ENCODE data around the gene SP2. TPM values are rescaled to one million over a fixed set of nuclear protein-coding genes. Genes with fewer than 3 reads are reported as not detected.
"Not testable (repeated sequence)": the region's sequence is repeated elsewhere in the genome, so short reads cannot be mapped to it uniquely, and the experiment has no call there.

SP2 gene
- total and polyA plus RNA-seq, 4 experiments from 2014 or later, result 3.0 to 39.9 (median 28.4) TPM

DNA sequence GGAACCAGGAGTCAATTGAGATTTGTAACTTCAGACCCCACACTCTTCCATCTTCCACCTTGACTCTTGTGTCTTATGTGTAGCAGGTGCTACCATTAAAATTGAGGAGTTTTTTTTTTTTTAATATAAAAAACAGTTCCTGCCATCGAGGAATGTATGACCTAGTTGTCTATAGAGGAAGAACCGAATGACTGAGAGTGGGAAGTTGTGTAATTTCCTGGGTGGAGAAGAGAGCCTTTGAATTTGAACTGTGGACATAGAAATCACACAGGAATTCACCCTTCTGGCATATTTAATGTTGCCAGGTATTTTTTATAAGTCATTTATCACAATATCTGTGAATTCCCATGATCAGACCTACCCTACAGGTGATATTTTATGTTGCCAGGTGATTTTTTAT, 22.0 kb downstream of the SP2 start:
- peaks cover 12% of the 10 kb centered on the region for H3K4me1 ChIP-seq (ENCODE audit: insufficient read depth, low read length)
- ChIA-PET CTCF (ENCODE audit: partially characterized antibody) (no interaction called here), POLR2A (ENCODE audit: partially characterized antibody) (interaction anchor here (0.9 to 2.1 kb wide), 2 partner anchors 22 to 53 kb away, joined by 3 to 5 read pairs; partner anchors contain the start of genes CDK5RAP3 and SP2)
- Mint-ChIP-seq H3K36me3 (peaks cover 36 to 48% of the 10 kb centered on the region in 2 donors), H3K27me3 (no peaks in the 10 kb centered on the region), H3K4me1 (peaks cover 12 to 26% (median 15%) of the 10 kb centered on the region in 4 donors), H3K27ac (peak overlapping the region in 5 of 7 donors; percentile 13 to 87 (median 46)), H3K9me3 (peaks cover 0 to 1% (median 0%) of the 10 kb centered on the region in 8 donors), H3K4me3 (no peak overlapping the region)
- no peaks in the 10 kb centered on the region for H3K9me3 ChIP-seq (ENCODE audit: control insufficient read depth in 1 of 2, low read length in 2 of 2)
- H3K27ac ChIP-seq (ENCODE audit: low read depth, low read length), result no peak overlapping the region
- H3K36me3 ChIP-seq (ENCODE audit: insufficient read depth, low read length), result peaks cover 24% of the 10 kb centered on the region
- DNase-seq, result no peak
- intact Hi-C loops (cut with micrococcal nuclease), result no loop called here
- H3K4me3 ChIP-seq (ENCODE audit: low read length in 2 of 2), result no peak overlapping the region
- no peaks in the 10 kb centered on the region for H3K27me3 ChIP-seq (ENCODE audit: insufficient read depth, low read length)

DNA sequence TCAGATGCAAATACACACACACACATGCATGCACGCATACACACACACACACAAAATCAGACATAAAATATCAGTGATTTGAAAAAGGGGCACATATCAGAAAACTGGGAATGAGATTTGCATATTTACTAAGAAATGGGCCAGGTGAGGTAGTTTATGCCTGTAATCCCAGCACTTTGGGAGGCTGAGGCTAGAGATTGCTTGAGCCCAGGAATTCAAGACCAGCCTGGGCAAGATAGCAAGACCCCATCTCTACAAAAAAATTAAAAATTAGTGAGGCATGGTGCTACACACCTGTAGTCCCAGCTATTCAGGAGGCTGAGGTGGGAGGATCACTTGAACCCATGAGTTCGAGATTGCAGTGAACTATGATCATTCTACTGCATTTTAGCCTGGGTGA, 23.0 kb downstream of the SP2 start:
- ChIA-PET CTCF (ENCODE audit: partially characterized antibody) (no interaction called here), POLR2A (ENCODE audit: partially characterized antibody) (interaction anchor here (0.9 to 2.1 kb wide), 2 partner anchors 23 to 52 kb away, joined by 3 to 5 read pairs; partner anchors contain the start of genes CDK5RAP3 and SP2)
- peak overlapping the region in 1 of 7 donors; percentile 8 for H3K27ac Mint-ChIP-seq

DNA sequence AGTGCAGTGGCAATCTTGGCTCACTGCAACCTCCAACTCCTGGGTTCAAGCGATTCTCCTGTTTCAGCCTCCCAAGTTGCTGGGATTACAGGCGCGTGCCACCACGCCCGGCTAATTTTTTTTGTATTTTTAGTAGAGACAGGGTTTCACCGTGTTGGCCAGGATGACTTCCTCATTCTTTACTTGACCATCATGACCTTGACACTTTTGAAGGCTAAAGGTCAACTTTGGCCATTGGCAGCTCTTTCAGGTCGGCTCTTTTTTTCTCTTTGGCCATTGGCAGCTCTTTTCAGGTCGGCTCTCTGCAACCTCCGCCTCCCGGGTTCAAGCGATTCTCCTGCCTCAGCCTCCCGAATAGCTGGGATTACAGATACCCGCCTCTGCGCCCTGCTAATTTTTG, 23.9 kb downstream of the SP2 start:
- peaks cover 42% of the 10 kb centered on the region for H3K36me3 ChIP-seq (ENCODE audit: insufficient read depth, low read length)
- not testable (repeated sequence) for H3K27ac Mint-ChIP-seq, H3K9me3 Mint-ChIP-seq

More for the DNA sequence above, 23.0 kb downstream of the SP2 start:
- Histone ChIP-seq H3K9me3 (ENCODE audit: control insufficient read depth in 1 of 2, low read length in 2 of 2) (no peaks in the 10 kb centered on the region), H3K4me3 (ENCODE audit: low read length in 2 of 2) (no peak overlapping the region), H3K4me1 (ENCODE audit: insufficient read depth, low read length) (peaks cover 12% of the 10 kb centered on the region), H3K27ac (ENCODE audit: low read depth, low read length) (no peak overlapping the region), H3K36me3 (ENCODE audit: insufficient read depth, low read length) (peaks cover 33% of the 10 kb centered on the region), H3K27me3 (ENCODE audit: insufficient read depth, low read length) (no peaks in the 10 kb centered on the region)
- H3K9me3 Mint-ChIP-seq, result peaks cover 0 to 1% (median 0%) of the 10 kb centered on the region in 8 donors
- peaks cover 12 to 26% (median 14%) of the 10 kb centered on the region in 4 donors for H3K4me1 Mint-ChIP-seq
- DNase-seq, result no peak
- peaks cover 44 to 57% of the 10 kb centered on the region in 2 donors for H3K36me3 Mint-ChIP-seq
- no peak overlapping the region for H3K4me3 Mint-ChIP-seq
- intact Hi-C loops (cut with micrococcal nuclease), result no loop called here
- no peaks in the 10 kb centered on the region for H3K27me3 Mint-ChIP-seq

DNA sequence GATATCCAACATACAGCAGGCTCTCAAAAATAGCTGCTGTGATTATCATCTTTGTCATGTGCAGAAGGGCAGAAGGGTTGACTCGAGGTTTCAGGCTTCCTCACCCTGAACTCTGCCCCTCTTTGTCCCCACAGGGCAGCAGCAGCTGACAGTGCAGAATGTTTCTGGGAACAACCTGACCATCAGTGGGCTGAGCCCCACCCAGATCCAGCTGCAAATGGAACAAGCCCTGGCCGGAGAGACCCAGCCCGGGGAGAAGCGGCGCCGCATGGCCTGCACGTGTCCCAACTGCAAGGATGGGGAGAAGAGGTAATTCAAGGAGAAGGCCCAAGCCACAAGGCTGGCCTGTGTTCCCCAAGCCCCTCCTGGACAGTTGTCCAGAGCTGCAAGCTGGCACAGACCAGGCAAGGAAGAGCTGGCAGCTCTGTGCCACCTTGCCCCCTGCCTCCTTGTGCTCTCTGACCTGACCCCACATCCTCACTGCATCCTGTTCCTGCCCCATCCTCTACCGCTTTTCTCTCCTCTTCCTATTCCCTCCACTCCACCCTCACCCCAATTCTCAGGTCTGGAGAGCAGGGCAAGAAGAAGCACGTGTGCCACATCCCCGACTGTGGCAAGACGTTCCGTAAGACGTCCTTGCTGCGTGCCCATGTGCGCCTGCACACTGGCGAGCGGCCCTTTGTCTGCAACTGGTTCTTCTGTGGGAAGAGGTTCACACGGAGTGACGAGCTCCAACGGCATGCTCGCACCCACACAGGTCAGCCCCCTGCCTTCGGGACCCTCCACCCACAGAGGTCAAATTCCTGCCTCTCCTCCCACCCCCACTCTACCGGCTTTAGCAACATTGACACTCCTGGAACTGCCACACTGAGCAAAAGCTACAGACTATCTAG, 29.0 kb downstream of the SP2 start:
- H3K4me3 Mint-ChIP-seq, result no peak overlapping the region
- intact Hi-C loops (cut with micrococcal nuclease), result no loop called here
- H3K27ac ChIP-seq (ENCODE audit: low read depth, low read length), result no peak overlapping the region
- peaks cover 47 to 69% of the 10 kb centered on the region in 2 donors for H3K36me3 Mint-ChIP-seq
- no peak overlapping the region for H3K4me3 ChIP-seq (ENCODE audit: low read length in 2 of 2)
- H3K4me1 ChIP-seq (ENCODE audit: insufficient read depth, low read length), result no peaks in the 10 kb centered on the region
- H3K27me3 Mint-ChIP-seq, result no peaks in the 10 kb centered on the region
- CTCF ChIA-PET (ENCODE audit: partially characterized antibody), result interaction anchor here (0.5 to 0.7 kb wide), 2 partner anchors 26 to 909 kb away, joined by 3 read pairs; no protein-coding TSS in a partner anchor
- no peaks in the 10 kb centered on the region for H3K27me3 ChIP-seq (ENCODE audit: insufficient read depth, low read length)
- no peak overlapping the region for H3K27ac Mint-ChIP-seq
- no peak for DNase-seq
- POLR2A ChIA-PET (ENCODE audit: partially characterized antibody), result interaction anchor here (0.6 to 1.5 kb wide), 2 partner anchors 12 to 16 kb away, joined by 3 to 4 read pairs; partner anchors contain the start of gene PNPO
- peaks cover 0 to 4% (median 1%) of the 10 kb centered on the region in 4 donors for H3K4me1 Mint-ChIP-seq
- peaks cover 47% of the 10 kb centered on the region for H3K36me3 ChIP-seq (ENCODE audit: insufficient read depth, low read length)
- H3K9me3 Mint-ChIP-seq, result peaks cover 0 to 3% (median 0%) of the 10 kb centered on the region in 8 donors
- no peaks in the 10 kb centered on the region for H3K9me3 ChIP-seq (ENCODE audit: control insufficient read depth in 1 of 2, low read length in 2 of 2)

More for the DNA sequence above, 23.9 kb downstream of the SP2 start:
- H3K9me3 ChIP-seq (ENCODE audit: control insufficient read depth in 1 of 2, low read length in 2 of 2); H3K27me3 Mint-ChIP-seq; H3K4me3 ChIP-seq (ENCODE audit: low read length in 2 of 2); H3K4me3 Mint-ChIP-seq; DNase-seq; H3K27ac ChIP-seq (ENCODE audit: low read depth, low read length); H3K27me3 ChIP-seq (ENCODE audit: insufficient read depth, low read length); intact Hi-C loops (cut with micrococcal nuclease): not testable (repeated sequence)
- peaks cover 12 to 21% (median 14%) of the 10 kb centered on the region in 4 donors for H3K4me1 Mint-ChIP-seq
- peaks cover 45 to 59% of the 10 kb centered on the region in 2 donors for H3K36me3 Mint-ChIP-seq
- ChIA-PET POLR2A (ENCODE audit: partially characterized antibody) (interaction anchor here (2.1 kb wide), 1 partner anchor 24 kb away, joined by 5 read pairs; the partner anchor contains the start of gene SP2), CTCF (ENCODE audit: partially characterized antibody) (interaction anchor here (0.7 kb wide), 2 partner anchors 17 to 136 kb away, joined by 3 to 4 read pairs; no protein-coding TSS in a partner anchor)
- peaks cover 12% of the 10 kb centered on the region for H3K4me1 ChIP-seq (ENCODE audit: insufficient read depth, low read length)

DNA sequence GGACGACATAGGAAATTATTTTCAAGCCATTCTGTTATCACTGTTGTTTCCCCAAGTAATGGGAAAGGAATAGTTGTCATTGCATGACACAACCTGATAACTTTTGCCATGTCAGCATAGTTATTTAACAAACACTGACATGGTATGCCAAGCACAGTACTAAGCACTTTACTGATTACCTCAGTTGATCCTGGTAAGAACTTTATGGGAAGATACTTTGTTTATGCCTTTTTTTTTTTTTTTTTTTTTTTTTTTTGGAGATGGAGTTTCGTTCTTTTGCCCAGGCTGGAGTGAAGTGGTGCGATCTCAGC, 29.6 kb downstream of the SP2 start:
- no peaks in the 10 kb centered on the region for H3K27me3 ChIP-seq (ENCODE audit: insufficient read depth, low read length)
- DNase-seq, result no peak
- Mint-ChIP-seq H3K4me3 (no peak overlapping the region), H3K36me3 (peaks cover 49 to 74% of the 10 kb centered on the region in 2 donors), H3K9me3 (peaks cover 0 to 3% (median 0%) of the 10 kb centered on the region in 8 donors), H3K4me1 (peaks cover 0 to 4% (median 1%) of the 10 kb centered on the region in 4 donors), H3K27ac (no peak overlapping the region), H3K27me3 (no peaks in the 10 kb centered on the region)
- ChIA-PET POLR2A (ENCODE audit: partially characterized antibody) (interaction anchor here (1.5 kb wide), 1 partner anchor 15 kb away, joined by 4 read pairs; the partner anchor contains the start of gene PNPO), CTCF (ENCODE audit: partially characterized antibody) (interaction anchor here (0.7 to 0.8 kb wide), 2 partner anchors 21 to 25 kb away, joined by 3 read pairs; no protein-coding TSS in a partner anchor)
- no peaks in the 10 kb centered on the region for H3K9me3 ChIP-seq (ENCODE audit: control insufficient read depth in 1 of 2, low read length in 2 of 2)
- H3K4me3 ChIP-seq (ENCODE audit: low read length in 2 of 2), result no peak overlapping the region
- intact Hi-C loops (cut with micrococcal nuclease), result no loop called here
- no peak overlapping the region for H3K27ac ChIP-seq (ENCODE audit: low read depth, low read length)
- no peaks in the 10 kb centered on the region for H3K4me1 ChIP-seq (ENCODE audit: insufficient read depth, low read length)
- H3K36me3 ChIP-seq (ENCODE audit: insufficient read depth, low read length), result peaks cover 47% of the 10 kb centered on the region

DNA sequence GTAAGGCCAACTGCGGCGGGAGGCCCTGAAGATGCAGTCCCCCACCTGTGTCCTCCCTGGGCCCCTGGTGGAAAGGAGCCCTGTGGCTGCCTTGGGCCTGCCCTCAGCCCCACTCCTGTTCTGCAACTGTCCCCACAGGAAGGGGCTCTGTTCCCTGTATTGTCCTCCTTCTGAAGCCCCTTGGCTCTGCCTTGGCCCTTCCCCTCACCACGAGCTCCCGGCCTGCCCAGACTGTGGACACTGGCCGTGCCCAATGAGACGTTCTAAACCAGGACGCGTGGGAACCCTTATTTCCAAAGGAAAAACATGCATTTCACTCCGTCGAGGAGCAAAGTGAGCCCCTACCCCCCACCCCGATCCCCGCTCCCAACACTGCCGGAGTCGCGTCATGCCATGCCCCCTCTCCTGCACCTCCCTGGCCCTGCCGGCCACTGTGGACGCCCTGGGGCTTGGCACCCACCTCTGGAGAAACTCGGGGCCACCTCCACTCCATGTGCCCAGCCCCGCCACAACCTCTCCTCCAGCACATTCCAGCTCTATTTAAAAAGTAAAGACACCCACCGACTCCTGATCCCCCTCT, 31.9 kb downstream of the SP2 start:
- intact Hi-C loops (cut with micrococcal nuclease), result no loop called here
- Histone ChIP-seq H3K27ac (ENCODE audit: low read depth, low read length) (no peak overlapping the region), H3K36me3 (ENCODE audit: insufficient read depth, low read length) (peaks cover 45% of the 10 kb centered on the region), H3K27me3 (ENCODE audit: insufficient read depth, low read length) (no peaks in the 10 kb centered on the region), H3K4me1 (ENCODE audit: insufficient read depth, low read length) (no peaks in the 10 kb centered on the region), H3K4me3 (ENCODE audit: low read length in 2 of 2) (no peak overlapping the region), H3K9me3 (ENCODE audit: control insufficient read depth in 1 of 2, low read length in 2 of 2) (no peaks in the 10 kb centered on the region)
- no peak for DNase-seq
- CTCF ChIA-PET (ENCODE audit: partially characterized antibody), result no interaction called here
- Mint-ChIP-seq H3K27ac (peak overlapping the region in 1 of 7 donors; percentile 83), H3K27me3 (no peaks in the 10 kb centered on the region), H3K9me3 (peaks cover 0 to 3% (median 0%) of the 10 kb centered on the region in 8 donors), H3K4me1 (peaks cover 0 to 4% (median 0%) of the 10 kb centered on the region in 4 donors), H3K4me3 (no peak overlapping the region), H3K36me3 (peaks cover 39 to 64% of the 10 kb centered on the region in 2 donors)
- POLR2A ChIA-PET (ENCODE audit: partially characterized antibody), result no interaction called here

DNA sequence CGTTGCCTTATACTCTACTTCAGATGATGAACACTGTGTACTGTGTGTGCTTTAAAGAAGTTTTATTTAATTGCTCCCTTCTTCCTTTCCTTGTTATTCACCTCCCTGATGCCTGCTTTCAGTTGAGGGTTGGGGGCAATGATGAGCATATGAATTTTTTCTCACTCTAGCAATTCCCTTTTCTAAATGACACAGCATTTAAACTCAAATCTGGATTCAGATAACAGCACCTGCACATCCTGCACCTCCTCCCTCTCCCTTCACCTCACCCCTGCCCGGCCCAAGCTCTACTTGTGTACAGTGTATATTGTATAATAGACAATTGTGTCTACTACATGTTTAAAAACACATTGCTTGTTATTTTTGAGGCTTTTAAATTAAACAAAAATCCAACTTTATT, 32.4 kb downstream of the SP2 start:
- Histone ChIP-seq H3K4me3 (ENCODE audit: low read length in 2 of 2) (no peak overlapping the region), H3K27me3 (ENCODE audit: insufficient read depth, low read length) (no peaks in the 10 kb centered on the region), H3K9me3 (ENCODE audit: control insufficient read depth in 1 of 2, low read length in 2 of 2) (no peaks in the 10 kb centered on the region), H3K36me3 (ENCODE audit: insufficient read depth, low read length) (peaks cover 40% of the 10 kb centered on the region), H3K27ac (ENCODE audit: low read depth, low read length) (no peak overlapping the region), H3K4me1 (ENCODE audit: insufficient read depth, low read length) (no peaks in the 10 kb centered on the region)
- Mint-ChIP-seq H3K4me3 (no peak overlapping the region), H3K27ac (peak overlapping the region in 1 of 7 donors; percentile 83), H3K27me3 (no peaks in the 10 kb centered on the region), H3K9me3 (peaks cover 0 to 3% (median 0%) of the 10 kb centered on the region in 8 donors), H3K36me3 (peaks cover 35 to 61% of the 10 kb centered on the region in 2 donors), H3K4me1 (peaks cover 0 to 4% (median 0%) of the 10 kb centered on the region in 4 donors)
- DNase-seq, result no peak
- POLR2A ChIA-PET (ENCODE audit: partially characterized antibody), result no interaction called here
- intact Hi-C loops (cut with micrococcal nuclease), result no loop called here
- CTCF ChIA-PET (ENCODE audit: partially characterized antibody), result no interaction called here

Data from CD4-positive, alpha-beta memory T cell (primary cell).